CD4-positive, alpha-beta T cell treated with Interleukin-10 for 1 hour (primary cell): ENCODE results near the gene MYO15B.
"Not testable (repeated sequence)": the region's sequence is repeated elsewhere in the genome, so short reads cannot be mapped to it uniquely, and the experiment has no call there.

Experiments
- DNase-seq: peaks from one replicate; pipeline ENCODE4 v3.0.0-alpha.2; 2020

MYO15B gene

GRCh38 chr17:75626496-75627038, 39.0 kb downstream of the MYO15B start:
- DNase-seq = no peak

DNA sequence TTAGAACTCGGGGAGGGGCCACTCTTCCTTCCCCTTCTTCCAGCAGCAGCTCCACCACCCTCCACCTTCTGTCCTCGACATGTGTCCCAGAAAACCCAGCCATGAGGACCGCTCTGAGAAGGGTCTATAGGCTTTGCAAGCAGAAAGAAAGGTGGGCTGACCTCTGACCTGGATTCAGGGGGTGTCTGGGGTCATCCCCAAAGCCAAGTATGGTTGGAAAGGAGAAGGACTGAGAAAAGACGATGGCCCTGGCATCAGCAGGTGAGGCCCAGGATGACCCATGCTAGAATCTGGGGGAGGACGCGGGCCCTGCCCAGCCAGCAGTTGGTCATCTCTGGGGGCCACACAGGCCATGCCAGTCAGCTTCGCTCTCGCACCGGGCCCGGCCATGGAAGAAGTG, 39.5 kb downstream of the MYO15B start:
- no peak for DNase-seq

DNA sequence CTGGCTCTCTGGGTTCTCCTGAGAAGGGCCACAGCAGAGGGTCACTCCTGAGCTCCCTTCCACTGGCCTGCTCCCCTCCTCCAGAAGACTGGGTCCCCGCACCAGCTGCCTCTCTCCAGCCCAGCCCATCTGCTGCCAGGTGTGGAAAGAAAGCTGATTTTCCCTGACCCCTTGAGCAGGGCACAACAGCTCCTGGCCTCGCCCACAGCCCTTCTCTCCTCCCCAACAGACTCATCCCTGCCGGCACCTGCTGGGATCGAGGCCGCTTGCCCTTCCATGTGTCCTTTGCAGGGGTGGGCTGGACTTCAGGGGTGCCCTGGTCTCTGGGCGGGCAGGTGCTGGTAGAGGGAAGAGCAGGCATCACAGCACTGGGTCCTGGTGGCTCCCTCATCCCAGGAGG, 40.8 kb downstream of the MYO15B start:
- DNase-seq = no peak

- no peak for DNase-seq
These were observed 41.6 kb downstream of the MYO15B start for GRCh38 chr17:75629157-75629556.

DNA sequence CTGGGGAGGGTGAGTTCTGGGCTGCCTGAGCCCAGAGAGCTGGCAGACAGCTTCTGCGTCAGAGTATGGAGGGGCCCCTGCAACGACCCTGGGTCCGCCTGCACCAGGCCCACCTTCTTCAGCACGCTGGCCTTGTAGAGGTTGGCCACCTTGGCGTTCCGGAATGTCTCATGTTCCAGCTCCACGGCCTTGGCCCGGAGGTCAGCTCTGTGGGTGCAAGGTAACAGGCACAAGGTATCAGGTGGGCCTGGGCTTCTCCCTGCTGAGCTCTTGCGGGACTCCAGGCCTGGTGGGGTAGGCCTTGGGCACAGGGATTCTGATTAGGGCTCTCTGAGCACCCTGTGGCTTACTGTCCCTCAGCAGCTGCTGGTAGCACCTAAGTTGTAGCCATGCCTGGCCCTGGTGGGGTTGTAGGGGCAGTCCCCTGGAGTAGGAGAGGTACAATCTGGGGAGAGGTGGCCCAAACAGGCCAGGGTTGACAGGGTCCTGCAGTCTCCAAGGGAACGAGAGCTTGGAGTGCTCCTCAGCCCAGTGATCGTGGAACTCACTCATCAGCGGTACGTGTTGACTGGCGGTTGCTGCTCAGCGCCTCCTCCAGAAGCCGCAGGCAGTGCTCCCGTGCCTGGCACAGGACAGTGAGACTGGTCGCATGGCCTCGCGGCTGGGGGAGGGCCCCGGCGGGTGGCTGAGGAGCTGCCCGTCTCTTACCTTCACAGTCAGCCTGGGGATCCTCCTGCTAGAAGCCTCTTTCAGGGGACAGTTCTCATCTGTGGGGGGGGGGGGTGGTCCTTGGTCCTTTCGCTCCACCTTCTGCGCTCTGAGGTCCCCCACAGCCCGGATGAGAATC, 42.7 kb downstream of the MYO15B start:
- no peak for DNase-seq

- DNase-seq = no peak
These were observed 43.8 kb downstream of the MYO15B start for GRCh38 chr17:75631353-75631752.

- no peak for DNase-seq
These were observed 44.8 kb downstream of the MYO15B start for GRCh38 chr17:75632428-75632827.

DNA sequence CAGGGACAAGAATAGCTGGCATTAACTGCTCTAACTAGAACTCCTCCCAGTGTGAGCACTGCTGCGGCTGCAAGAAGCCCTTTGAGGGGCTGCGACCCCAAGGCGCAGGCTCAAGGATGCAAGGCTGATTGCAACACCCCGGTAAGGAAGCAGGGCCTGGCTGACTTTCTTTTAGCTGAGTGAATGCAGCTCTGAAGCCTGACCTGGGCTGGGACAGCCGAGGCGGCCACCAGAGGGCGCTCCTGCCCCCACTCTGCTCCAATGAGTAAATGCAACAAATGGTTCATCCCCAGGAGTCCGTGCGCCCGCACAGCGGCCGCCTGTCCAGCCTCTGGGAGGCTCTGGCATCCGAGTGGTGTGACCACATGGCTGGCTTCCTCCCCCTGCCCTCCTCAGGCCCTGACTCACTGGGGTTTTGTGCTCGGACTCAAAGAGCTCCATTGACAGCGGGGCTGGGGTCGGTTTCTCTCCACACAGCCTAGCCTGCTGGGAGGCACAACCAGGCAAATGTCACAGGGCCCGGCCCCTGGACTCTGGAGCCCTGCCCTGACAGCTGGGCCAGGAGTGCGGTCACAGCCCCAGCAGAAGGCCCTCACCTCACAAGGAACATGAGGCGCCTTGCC, 45.4 kb downstream of the MYO15B start, which contains the start of gene SMIM5:
TSS of gene SMIM5 (plus strand) at position 572 of the 623 bp plus-strand sequence. CDS start 6,768 bp downstream, outside the sequence.
- DNase-seq = peak; percentile 80

GRCh38 chr17:75633486-75634375, 46.1 kb downstream of the MYO15B start:
- peak; percentile 55 for DNase-seq

- DNase-seq = no peak
These were observed 46.8 kb downstream of the MYO15B start for GRCh38 chr17:75634376-75634740.

DNA sequence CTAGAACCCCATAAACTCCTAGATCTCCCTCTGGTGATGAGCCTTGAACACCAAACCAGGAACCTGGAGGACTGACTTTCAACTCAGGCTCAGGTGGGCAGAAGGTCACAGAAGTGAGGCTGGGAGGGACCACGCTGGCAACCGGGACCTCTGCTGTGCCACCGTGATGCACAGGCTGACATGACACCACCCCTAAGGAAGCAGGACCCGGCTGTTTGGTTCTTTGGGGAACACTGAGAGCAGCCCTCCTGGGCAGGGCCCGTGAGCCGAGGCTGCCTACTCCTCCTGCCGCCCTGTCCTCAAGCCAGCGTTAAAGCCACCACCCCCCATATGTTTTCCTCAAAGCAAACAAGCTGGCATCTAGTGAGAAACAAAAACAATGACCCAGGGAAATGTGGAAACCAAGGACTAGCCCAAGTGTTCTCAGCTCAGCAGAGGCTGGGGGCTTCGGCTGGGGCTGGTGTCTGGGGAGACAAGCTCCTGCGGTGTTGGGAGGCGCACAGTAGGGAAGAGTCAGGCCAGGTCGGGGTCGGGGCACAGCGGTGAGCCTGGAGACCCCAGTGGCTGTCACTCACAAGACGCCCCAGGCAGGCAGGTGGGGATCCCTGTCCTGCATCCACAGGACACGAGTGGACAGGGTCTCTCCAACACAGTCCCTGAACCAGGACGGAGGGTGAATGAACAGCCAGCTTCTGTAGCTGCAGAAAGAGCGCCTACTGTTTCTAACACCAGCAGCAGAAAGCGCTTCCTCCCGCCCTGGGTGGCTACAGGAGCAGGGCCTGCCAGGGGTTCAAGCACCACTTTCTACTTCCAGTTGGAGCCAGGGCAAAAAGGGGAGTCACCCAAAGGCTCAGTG, 47.4 kb downstream of the MYO15B start:
- DNase-seq = no peak

GRCh38 chr17:75635610-75636202, 48.1 kb downstream of the MYO15B start:
- no peak for DNase-seq

DNA sequence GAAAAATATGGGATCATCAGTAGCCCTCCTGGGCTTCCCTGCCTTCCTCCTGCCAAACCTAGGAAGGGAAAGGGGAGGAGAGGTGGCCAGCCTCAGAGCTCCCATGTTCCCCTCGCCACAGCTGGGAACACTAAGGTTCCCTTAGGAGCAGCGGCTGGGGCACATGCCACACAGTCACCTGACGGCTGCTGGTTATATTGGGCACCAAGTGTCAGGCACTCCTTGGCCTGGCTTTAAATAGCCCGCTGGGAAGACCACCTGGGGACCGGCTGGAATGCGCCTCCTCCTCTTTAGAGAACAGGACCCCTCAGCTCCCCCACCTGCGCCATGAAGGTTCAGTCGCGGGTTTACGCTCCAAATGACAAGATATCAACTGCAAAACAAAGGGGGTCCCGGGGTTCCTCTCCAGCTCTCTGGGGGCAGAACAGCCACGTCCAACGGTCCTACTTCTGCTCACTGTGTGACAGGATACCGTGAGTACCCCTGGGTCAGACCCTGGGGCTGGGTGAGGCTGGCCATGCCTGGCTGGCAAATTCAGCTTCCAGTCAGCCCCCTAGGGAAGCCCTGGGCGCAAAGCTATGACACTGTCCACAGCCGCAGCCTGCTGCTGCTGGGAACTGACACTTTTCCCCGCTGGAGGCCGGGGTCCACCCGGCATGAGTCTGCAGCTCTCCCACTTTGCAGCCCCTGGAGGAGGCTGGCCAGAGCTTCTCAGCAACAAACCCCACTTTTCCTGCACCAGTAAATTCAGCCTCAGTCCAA, 49.0 kb downstream of the MYO15B start:
- DNase-seq = no peak

DNA sequence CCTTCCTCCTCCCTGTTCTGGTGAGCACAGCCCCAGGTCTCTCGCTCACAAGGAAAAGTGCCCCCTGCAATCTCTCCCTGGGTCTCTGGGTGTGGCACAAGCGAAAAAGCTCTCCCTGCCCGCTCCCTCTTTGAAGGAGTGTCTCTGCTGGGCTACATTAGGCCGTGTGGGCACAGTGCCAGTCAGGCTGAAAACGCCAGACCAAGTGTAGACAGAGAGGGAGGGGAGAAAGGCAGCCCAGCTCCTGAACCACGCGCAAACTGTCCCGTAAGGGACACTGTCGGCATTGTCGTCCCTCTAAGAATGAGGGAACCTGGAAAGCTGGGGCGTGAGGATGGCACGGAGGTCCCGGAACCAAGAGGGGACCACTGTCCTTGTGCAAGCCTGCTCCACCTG, 49.5 kb downstream of the MYO15B start:
- DNase-seq = no peak

DNA sequence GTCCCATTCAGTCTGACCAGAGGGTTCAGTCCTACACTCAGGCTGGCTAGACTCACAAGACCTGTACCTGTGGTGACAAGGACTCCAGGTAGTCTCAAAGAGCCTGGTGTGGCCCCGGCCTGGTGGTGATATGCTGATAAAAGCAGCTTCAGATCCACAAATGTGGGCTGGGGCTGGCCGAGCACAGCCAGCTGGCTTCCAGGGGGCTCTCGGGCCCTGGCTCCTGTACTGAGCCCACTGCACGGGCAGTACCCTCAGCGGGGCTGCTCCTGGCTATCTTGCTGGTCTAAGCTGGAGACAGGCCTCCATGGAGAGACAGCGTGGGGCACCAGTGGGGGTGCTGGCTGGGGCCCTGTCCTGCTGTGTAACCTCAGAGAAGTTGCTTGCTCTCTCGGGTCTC, 50.0 kb downstream of the MYO15B start:
- DNase-seq = no peak

DNA sequence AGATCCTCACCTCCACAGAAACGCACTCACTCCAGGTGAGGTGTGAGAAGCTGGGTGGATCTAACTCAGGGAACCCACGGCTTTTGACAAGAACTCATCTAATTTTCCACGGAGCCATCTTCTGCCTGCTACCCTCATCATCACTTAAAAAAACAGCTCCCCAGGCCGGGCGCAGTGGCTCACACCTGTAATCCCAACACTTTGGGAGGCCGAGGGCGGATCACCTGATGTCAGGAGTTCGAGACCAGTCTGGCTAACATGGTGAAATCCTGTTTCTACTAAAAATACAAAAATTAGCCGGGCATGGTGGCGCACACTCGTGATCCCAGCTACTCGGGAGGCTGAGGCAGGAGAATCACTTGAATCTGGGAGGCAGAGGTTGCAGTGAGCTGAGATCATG, 50.4 kb downstream of the MYO15B start:
- DNase-seq = not testable (repeated sequence)

- DNase-seq = no peak
These were observed 51.3 kb downstream of the MYO15B start for GRCh38 chr17:75638893-75639292.

DNA sequence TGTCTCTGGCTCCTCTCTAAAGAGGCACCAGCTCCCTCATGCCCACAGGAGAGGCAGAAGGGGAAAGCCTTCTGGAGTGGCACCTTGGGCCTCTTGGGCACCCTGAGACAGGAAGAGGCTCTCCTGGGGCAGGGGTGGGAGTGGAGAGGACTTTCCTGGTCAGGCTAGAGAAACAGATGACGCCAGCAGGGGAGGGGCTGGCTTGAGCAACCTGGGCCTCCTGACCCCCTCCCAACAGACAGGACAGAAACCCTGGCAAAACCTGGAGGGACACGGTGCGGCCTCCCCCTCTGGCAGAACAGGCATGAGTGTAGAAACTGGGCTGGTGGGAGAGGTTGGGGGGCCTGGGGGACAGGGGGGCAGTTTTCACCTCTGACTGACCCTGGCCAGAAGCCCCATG, 51.7 kb downstream of the MYO15B start:
- DNase-seq = no peak

DNA sequence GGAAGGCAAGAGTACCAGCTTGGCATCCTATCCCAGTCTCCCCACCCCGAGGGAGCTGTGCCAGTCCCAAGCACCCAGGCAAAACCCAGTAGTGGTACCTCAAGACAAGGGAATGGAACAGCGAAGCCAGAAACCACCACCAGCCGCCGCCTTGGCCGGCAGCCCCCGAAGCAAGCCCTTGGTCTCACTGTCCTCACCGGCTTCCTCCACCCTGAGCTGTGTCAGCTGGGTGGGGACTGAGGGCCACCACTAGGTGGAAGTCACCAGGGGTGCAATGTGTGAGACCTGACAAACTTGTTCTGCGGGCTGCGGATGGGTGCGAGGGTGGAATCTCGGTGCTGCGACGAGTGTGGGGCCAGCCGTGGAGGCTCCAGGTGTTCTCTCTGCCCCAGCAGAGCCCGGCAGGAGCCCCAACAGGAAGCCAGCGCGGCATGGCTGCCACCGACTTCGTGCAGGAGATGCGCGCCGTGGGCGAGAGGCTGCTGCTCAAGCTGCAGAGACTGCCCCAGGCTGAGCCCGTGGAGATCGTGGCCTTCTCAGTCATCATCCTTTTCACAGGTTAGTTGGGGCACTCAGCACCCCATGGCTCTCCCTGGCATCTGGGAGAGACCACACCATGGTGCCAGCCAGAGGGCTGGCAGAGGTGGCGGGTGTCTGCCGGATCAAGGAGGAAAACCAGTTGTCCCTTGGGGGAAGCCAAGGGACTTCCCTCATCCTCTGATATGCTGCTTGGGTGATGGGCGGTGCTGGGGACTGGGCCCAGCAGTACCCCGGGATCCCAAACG, 52.4 kb downstream of the MYO15B start:
- no peak for DNase-seq

DNA sequence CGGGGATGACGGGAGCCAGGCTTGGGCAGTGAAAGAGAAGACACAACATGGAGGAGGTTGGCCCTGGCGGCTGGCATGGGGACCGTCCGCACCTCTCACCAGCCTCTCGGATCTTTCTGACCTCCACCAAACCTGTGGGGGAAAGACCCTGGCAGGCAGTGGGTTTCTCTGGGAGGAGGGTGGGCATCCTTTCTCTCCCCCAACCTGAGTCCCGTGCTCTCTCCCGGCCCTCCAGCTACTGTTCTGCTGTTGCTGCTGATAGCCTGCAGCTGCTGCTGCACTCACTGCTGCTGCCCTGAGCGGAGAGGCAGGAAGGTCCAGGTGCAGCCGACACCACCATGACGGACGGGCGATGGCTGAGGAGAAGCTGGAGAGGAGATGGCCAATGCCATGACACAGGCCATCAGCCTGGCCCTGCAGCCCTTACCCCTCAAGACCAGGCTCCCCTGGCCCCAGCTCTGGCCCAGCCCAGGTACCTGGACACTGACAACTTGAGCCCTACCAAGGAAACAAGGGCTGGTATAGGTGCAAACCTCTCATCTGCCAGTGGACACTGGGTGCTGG, 53.0 kb downstream of the MYO15B start:
- DNase-seq = no peak
